ENCODE measurements around the gene TMPRSS5.
"Not testable (repeated sequence)": the region's sequence is repeated elsewhere in the genome, so short reads cannot be mapped to it uniquely, and the experiment has no call there.

TMPRSS5 gene

GRCh38 chr11:113721462-113722066, 15.5 kb upstream of the TMPRSS5 start:
- no peak for FAIRE-seq
- no peak for TF ChIP-seq CTCF (IDR thresholded peaks at IDR 0.05; ENCODE audit: insufficient read depth, missing control alignments)
- no peak for DNase-seq (ENCODE audit: insufficient read length, low spot score)

- FAIRE-seq; DNase-seq (ENCODE audit: insufficient read length, low spot score): not testable (repeated sequence)
Observed at GRCh38 chr11:113720478-113720877, 14.4 kb upstream of the TMPRSS5 start.

GRCh38 chr11:113715882-113716625, 9.9 kb upstream of the TMPRSS5 start:
- no peak for FAIRE-seq
- TF ChIP-seq CTCF (IDR thresholded peaks at IDR 0.05; ENCODE audit: insufficient read depth, missing control alignments), result no peak
- DNase-seq (ENCODE audit: insufficient read length, low spot score), result no peak

GRCh38 chr11:113715273-113715672, 9.2 kb upstream of the TMPRSS5 start:
- TF ChIP-seq CTCF (IDR thresholded peaks at IDR 0.05; ENCODE audit: insufficient read depth, missing control alignments), result no peak
- DNase-seq (ENCODE audit: insufficient read length, low spot score) (no peak), FAIRE-seq (no peak)

GRCh38 chr11:113710989-113711388, 4.9 kb upstream of the TMPRSS5 start:
- TF ChIP-seq CTCF (IDR thresholded peaks at IDR 0.05; ENCODE audit: insufficient read depth, missing control alignments), result no peak
- DNase-seq (ENCODE audit: insufficient read length, low spot score) (no peak), FAIRE-seq (no peak)

GRCh38 chr11:113703551-113703950, 2.6 kb downstream of the TMPRSS5 start:
- DNase-seq (ENCODE audit: insufficient read length, low spot score); FAIRE-seq: not testable (repeated sequence)

- FAIRE-seq (no peak), DNase-seq (ENCODE audit: insufficient read length, low spot score) (no peak)
- TF ChIP-seq CTCF (IDR thresholded peaks at IDR 0.05; ENCODE audit: insufficient read depth, missing control alignments), result no peak
Observed at GRCh38 chr11:113701491-113701890, 4.6 kb downstream of the TMPRSS5 start.

- DNase-seq (ENCODE audit: insufficient read length, low spot score) (no peak), FAIRE-seq (no peak)
- TF ChIP-seq CTCF (IDR thresholded peaks at IDR 0.05; ENCODE audit: insufficient read depth, missing control alignments), result no peak
Observed at GRCh38 chr11:113698515-113698914, 7.6 kb downstream of the TMPRSS5 start.
